H1 (cell line): ENCODE data around the gene S1PR3. TPM values are rescaled to one million over a fixed set of nuclear protein-coding genes. Genes with fewer than 3 reads are reported as not detected.

Experiments
- GTF2F1 ChIP-seq: IDR thresholded peaks from 2 replicates; pipeline ENCODE4 v1.6.1; 2012; ENCODE audit warnings: low read depth, low read length, improper control_type of control experiment, borderline replicate concordance
- RFX5 ChIP-seq: IDR thresholded peaks from 2 replicates; pipeline ENCODE4 v1.6.1; 2011; ENCODE audit warnings: low read depth, low read length, improper control_type of control experiment, borderline replicate concordance
- polyA plus RNA-seq, 7 experiments: library from polyadenylated mRNA; depleted of rRNA in 3 of 7; stranded (reverse) in 5 of 7; unstranded in 2 of 7; fragments of >200 nt in 5 of 7; fragments of 200-250 nt in 2 of 7; gene quantifications; 1 replicate in 5 of 7; 2 replicates in 1 of 7; 4 replicates in 1 of 7; pipeline versions ENCODE4 v1.2.1 to v1.2.3, GENCODE V29; 2011 to 2013; ENCODE audit warnings: missing spikeins in 2 of 7, mixed read lengths in 2 of 7
- total RNA-seq: library from RNA; stranded (reverse); fragmentation: NEBNext Ultra II Directional; extraction: Animal tissue kit (Norgen Biotek cat#: 25700); gene quantifications from 2 replicates; pipeline ENCODE4 v1.2.1, GENCODE V29; 2021

S1PR3 gene
- total and polyA plus RNA-seq, 2 of the 8 experiments (the other 6 are each of a cell fraction or from before 2014, with no cell fraction given), result 3.7 to 6.4 TPM

DNA sequence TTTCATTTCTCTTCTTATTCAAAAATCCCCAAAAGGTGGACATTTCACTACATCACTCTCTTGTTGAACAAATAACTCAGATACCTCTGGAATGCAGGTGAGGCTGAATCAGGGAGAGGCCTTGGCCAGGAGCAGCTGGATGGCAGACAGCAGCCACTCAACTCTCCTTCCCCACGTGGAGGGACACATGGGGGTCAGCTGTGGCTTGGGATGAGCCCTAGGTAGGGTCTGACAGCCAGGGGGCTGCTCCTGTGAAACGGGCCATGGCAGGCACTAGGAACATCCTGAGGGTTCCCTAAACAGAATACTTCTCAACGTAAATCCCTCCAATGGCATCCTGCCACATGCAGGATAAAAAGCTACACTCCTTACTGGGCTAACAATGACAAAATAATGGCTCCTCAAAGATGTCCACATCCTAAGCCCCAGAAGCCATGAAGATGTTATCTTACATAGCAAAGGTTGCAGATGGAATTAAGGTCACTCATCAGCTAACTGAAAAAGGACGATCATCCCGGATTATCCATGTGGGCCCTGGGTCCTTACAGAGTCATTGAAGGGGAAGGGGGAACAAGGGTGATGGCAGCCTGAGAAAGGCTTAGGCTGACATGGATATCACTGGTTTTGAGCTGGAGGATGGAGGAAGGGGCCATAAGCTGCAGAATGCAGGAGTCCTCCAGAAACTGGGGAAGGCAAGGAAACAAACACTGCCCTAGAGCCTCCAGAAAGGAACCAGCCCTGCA lies 31.4 kb upstream of the S1PR3 start (continued):
- TF ChIP-seq RFX5 (no peak), GTF2F1 (no peak)
